Measurements from ENCODE around the gene CDC42EP3.

CDC42EP3 gene

DNA sequence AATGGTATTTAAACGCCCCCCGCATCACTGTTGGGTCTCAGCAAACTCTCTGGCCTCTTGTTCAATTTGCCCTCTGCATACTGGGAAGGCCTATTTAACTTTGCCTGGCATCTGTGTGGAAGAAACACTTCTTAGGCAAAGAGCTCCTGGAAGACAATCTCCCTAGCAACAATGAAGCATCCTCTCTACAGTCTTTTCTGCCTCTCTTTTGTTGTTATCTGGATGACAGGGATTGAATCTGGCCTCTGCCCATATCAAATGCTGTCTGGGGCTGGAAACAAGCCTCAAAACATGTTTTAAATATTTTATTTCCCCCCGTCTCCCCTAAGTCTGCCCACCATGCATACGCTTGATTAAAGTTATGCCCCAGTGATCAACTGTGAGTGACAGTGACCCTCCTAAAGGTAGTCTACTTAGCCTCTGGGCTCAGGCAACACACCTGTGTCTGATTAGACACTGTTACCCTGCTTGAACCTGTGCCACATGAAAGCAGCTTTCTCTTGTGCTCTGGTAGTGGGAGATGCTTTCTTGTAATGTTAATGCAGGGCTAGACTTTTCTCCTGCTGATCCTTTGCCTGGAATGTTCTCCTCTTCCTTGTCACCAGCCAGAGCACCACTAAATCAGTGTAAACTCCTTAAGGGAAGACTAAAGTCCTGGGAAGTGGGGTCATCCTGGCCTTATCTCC lies 34.9 kb downstream of the CDC42EP3 start:
- DNase-seq (ENCODE audit: low read depth), result no peak

DNA sequence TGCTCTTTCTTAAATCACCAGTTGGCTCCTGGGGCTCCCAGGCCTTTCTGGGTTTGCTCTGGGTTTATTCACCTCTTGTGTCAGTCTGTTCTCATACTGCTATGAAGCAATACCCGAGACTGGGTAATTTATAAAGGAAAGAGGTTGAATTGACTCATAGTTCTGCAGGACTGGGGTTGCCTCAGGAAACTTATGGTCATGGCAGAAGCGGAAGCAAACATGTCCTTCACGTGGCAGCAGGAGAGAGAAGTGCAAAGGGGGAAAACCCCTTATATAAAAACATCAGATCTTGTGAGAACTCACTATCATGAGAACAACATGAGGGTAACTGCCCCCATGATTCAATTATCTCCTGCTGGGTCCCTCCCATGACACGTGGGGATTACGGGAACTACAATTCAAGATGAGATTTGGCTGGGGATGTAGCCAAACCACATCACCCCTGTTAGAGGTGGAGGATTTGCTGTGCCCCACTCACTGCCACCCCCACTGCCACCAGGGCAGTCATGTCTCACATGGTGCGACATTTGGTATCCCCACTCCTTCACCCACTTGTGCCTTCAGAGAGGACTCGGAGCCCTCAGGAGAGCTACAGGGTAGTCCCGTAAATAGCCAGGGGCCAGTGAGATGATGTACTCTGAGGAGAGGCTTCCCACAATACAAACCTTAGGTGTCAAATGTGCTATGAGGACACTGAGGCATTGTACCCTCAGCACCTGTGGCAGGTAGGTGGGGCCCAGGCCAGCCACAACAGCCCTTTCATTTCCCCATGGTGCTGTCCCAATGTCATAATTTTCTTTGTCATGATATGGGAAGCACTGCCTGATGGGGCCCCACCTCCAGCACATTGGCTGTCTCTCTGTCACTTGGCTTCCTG lies 35.7 kb downstream of the CDC42EP3 start:
- peak; percentile 63 for DNase-seq (ENCODE audit: low read depth)

DNA sequence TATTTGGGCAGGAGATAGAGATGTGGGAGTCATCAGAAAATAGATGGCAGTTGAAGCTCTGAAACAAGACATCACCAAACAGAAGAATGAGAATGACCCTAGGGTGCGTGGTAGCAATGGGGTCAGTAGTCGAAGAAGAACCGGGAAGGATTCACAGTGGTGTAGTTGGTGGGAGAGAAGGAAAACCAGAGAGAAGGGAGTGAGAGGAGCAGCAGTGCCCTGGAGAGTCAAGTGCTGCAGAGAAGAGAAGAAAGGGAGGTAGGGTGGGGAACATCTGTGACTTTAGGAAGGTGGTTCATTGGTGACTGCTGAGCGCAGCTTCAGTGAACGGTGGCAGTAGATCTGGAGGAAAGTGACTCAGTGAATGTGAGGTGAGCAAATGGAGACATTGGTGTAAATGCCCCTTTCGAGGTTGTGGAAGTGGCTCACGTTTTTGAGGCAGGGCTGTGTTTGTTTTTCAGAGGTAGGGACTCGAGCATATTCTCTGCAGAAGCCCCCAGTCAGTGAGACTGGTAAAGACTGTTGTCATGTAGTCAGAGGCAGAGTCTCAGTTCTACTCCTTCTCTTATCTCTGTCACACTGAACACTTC lies 36.4 kb downstream of the CDC42EP3 start:
- peak; percentile 13 for DNase-seq (ENCODE audit: low read depth)

DNA sequence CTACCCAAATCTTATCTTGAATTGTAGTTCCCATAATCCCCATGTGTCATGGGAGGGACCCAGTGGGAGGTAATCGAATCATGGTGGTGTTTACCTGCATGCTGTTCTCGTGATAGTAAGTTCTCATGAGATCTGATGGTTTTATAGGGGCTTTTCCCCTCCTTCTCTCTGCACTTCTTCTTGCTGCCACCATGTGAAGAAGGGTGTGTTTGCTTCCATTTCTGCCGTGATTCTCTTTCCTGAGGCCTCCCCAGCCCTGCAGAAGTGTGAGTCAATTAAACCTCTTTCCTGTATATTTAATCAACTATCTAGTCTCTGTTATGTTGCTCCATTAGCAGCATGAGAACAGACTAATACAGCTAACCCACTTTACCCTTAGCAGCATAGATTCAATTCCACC lies 37.6 kb downstream of the CDC42EP3 start:
- DNase-seq (ENCODE audit: low read depth), result no peak

DNA sequence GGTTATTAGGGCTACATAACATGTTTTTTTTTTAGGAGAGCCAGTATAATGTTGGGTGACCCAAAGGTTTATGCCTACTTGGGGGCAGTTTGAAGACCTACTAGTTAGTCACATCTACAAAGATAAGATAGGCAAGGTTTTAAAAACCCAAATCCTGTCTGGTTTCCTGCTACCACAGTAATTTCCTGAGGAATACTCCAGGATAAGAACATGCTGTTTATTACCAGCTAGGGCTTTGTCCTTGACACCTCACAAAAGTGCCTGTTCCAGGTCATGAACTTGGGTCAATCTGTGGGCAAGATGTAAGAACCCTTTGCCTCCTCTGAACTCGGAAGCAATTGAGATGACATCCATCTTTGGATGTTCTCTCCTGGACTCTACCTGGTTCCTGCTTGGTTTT lies 38.2 kb downstream of the CDC42EP3 start:
- DNase-seq (ENCODE audit: low read depth), result no peak

DNA sequence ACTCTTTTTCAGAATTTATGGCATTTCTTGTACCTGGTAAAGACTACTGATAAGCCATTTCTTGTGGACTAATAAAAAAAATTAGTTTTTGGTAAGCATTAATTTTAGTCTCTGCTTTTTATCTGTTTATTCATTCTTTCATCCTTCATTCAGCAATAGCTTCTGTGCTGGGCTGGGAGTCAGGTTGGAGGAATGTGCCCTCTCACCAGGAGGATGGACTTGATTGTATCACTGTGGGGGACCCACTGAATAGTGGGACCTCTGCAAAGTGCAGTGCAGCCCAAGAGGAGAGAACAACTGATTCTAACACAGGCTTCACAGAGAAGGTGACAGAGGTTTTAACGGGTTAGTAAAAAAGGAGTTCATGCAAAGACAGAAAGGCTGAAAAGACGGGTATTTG lies 39.1 kb downstream of the CDC42EP3 start:
- no peak for DNase-seq (ENCODE audit: low read depth)

DNA sequence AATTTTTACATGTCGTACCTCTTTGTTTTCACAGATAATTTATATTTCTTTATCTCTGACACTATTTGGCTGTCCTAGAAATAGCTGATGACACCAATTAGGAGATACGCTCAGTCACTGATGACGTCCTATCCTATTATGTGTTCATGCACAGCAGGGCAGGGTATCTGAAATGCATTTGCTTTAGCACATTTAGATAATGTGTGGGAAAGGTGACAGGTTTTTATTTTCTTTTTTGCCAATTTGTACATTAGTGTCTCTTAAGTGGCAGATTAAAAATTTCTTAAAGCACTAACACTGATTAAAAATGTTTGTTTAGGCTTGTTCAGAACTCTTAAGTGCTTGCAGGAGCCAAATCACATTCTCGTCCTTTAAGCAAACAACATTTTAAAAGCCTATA lies 39.7 kb downstream of the CDC42EP3 start:
- no peak for DNase-seq (ENCODE audit: low read depth)

DNA sequence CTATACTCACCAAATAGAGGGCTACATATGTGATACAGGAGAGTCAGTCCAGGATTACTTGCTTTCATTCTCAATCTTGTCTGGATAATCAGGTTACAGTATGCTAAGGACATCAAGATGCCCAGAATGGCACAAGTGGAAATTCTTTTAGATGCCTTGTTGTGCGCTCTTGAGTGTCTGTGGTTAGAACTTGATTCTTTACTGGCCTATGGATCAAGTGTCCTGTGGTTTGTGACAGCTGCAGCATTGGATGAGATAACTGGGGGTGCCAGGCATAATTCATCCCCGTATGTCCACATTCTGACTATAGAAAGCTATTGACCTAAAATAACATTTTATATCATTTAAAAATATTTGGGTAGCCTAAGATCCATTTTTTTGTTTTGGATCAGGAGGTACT lies 40.1 kb downstream of the CDC42EP3 start:
- DNase-seq (ENCODE audit: low read depth), result no peak

DNA sequence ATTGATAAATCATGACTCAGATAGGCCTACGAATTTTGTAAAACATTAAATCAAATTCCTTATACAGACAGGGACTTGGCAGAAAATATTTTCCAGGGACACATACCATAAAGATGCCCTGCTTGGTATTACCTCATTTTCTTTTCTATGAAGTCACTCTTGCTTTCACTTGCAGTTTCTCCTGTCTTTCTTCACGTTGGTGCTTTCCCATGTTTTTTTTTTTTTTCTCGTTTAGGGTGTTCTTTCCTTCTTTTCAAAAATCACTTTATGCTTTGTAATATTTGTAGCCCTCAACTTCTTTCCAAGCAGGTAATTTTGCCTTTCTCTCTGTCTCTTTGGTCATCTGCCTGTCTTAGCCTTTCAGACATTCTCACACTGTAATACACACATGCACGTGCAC lies 40.7 kb downstream of the CDC42EP3 start:
- DNase-seq (ENCODE audit: low read depth), result no peak

DNA sequence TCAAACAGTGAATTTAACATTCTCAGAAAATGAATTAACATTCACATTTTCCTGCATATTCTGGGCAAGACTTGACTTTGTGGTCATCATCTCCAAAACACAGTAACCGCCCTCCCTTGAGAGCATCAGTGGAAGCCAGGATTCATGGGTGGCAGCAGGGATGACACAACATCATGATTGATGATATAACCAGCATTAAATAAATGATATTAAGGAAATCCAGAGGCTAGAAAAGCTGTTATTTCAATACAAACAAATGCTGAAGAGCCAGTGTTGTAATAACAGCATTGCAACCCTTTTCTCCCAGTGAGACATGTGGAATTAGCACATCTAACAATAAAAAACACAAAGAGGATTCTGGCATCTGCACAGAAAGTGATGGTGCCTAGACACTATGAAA lies 41.1 kb downstream of the CDC42EP3 start:
- no peak for DNase-seq (ENCODE audit: low read depth)

DNA sequence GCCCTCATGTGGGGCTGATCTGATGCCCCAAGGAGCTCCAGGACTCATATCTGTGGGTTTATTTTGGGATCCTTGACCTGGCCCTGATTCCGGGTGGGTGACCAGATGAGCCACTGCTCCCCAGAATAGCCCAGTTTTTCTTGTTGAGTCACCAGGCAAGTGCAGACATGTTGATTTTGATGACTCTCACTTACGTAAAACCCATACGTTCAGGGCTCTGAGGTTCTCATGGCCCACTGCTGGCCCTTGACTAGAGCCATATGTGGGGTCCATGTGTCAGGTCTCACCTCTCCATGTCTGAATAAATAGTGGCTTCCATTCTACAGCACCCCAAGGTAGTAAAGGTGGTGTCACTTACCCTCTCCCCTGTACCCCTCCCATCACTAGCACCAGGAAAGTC lies 41.9 kb downstream of the CDC42EP3 start:
- DNase-seq (ENCODE audit: low read depth), result no peak

DNA sequence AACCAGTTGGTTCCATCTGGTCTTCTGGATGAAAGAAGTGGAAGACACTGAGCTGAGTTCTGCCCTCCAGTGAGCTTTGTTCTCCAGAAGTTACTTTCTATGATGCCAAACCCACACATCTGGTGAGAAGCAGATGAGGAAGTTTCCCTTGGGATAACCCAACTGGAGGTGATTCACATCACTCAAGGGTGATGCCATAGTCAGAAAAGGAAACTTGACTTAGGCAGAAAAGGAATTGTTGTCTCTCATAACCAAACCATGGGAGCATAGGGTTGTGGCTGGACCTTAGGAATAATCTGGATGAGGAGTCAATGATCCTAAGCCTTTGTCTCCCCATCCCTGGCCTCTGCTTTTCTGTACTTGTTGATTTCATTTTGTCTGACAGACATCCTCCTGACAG lies 43.7 kb downstream of the CDC42EP3 start:
- no peak for DNase-seq (ENCODE audit: low read depth)

DNA sequence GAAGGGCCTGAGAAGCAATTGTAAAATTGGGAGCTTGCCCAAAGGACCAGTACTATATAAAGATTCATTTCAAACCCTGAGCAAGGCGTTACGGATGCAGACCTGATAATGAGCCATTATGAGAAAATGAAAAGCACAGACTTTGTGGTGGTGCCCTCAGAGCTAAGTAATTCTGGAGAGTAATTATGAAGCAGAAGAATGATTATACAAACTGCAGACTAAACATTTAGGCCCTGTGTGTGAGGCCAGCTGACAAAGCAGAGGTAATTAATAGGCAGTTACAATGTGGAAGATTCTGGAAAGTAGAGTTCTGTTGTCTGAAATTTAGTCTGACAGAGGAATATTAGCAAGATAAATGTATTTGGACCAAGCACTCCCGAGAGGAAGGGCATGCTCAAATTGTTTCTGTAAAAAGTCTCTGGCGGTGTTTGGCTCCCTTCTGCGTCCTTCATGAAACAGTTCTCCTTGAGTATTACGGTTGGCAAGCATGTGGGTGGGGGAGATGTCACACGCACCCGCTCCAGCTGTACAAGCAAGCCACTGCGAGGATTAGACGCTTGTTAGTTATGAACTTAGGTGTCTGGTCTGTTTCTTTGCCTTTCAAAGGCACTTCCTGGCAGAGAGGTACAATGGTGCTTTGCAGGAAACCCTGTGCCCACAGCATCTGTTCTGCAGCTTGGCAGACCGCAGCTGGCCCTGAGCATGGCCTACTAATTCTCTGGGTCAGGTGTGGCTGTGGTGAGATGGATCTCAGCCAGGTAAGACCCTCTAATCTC lies 45.5 kb downstream of the CDC42EP3 start:
- DNase-seq (ENCODE audit: low read depth), result peak; percentile 43

DNA sequence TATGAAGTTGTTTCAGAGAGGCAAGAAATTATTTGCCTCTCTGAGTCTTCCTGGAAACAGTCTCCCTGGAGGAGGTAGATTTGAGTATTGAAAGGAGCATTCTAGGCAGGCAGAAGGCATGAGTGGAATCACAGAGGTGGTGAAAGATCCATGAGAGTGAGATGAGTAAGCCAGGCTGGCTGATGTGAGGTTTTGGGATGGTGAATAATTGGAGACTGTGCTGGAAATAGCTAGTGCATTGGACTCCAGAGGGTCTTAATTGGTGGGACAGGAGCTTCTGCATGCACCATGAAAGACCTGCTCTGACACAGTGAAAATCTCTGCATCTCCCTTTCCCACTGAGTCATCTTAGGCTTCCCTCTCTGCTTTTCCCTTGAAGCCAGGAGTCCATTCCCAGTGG lies 46.3 kb downstream of the CDC42EP3 start:
- DNase-seq (ENCODE audit: low read depth), result no peak

DNA sequence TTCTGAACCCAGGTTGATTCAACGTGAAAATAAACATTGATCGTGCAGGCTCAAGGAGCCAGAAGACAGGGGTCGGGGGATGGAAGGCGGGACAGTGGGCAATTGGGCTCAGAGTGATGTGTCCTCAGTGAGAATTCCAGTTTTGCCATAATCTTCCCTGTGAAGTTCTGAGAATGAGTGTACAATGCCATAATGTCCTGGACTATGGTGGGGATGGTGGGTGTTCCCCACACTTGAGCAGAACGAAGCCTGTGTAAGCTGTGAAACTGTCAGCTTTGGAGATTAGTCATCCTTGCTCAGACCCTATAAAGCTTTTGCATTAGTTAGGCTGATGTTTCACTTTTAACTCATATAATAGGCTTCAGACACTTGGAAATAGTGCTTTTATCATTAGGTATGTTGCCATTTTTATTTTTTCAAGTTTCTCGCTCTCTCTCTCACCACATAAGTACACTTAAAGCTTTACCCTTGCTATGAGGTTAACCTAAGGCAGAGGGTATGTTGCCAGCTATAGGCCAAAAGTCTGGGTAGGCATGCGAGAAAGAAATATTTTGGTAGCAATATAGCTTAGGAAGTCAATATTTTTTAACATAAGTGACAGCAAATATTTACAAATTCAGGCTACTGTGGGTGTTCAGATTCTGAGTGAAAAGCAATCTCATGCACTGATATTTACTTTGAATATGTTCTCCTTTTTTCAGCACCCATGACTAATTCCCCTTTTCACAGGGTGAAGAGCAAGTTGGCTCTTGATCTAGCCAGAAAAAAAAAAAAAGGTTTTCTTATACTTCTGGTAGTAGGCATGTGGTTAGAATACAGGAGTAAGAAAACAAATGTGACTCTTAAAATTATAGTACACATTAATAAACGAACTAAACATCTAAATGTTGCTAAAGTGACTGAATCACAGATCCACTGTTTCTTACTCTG lies 47.2 kb downstream of the CDC42EP3 start:
- DNase-seq (ENCODE audit: low read depth), result peak; percentile 16

DNA sequence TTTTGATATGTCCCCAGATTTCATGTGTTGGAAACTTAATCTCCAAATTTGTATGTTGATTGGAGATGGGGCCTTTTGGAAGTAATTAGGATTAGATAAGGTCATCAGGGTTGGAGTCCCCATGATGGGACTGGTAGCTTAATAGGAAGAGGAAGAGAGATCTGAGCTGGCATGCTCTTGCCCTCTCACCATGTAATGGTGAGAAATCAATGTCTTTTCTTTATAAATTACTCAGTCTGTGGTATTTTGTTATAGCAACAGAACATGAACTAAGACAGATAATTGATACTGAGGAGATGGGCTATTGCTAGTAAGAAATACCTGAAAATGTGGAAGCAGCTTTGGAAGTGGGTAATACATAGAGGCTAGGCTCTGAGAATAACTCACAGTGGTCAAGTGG lies 48.0 kb downstream of the CDC42EP3 start:
- DNase-seq (ENCODE audit: low read depth), result no peak

DNA sequence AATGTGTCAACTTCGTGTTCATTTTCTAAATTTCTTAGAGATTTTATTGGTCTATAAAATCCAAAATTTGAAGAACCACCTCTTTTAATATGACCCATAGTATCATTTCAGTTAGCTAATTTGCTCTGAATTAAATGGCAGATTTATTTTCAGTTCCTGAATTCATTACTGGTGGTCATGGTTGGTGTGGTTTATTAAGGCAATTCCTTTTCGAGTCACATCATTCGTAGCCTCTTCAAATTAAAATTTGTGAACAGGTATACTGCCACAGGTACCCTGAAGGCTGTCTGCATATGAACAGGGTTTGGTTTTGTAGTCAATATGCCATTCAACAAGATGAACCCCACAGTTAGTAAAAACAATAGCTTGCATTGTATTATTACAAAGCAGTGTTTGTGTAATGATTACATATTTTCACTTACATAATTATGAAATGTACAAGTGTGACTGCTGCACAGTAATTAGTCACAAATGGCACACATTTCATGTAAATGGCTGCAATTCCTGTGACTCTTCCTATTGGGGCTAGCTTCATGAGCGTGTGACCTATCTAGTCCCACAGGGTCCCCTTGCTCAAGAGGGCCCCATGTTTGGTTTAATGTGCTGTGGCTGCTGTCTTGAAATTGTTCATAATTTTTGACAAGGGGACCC lies 48.9 kb downstream of the CDC42EP3 start:
- no peak for DNase-seq (ENCODE audit: low read depth)

DNA sequence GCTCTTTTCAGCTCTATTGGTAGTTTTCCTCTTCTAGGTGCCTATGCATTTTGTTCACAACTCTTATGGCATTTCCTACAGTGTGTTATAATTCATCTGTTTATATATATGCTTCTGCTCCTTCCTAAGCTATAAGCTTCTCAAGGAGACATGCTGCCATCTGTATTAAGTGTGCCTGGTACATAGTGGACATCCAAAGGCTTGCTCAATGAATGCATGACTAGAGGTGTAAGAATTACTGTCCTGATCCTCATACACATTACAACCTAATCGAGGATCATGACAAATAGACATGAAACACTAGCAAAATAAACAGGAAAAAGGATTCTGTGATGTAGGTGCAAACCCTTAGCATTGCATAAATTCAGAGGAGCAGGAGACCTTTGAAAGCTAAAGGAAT lies 50.2 kb downstream of the CDC42EP3 start:
- DNase-seq (ENCODE audit: low read depth), result no peak

DNA sequence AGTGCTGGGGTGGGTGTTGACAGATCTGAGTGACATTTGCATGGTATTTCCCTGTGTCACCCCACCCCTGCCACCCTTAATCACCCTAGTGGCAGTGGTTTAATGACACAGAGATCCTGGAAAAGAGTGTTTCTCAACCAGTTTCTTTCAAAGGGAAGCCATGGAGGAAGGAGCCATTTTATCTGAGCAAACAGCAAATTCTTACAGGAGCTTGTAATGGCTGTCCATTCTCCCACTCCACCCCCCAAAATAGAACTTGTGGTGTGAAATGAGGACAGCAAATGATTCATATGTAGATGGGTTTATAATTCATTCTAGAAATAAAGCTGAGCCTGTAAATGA lies 51.5 kb downstream of the CDC42EP3 start:
- no peak for DNase-seq (ENCODE audit: low read depth)

DNA sequence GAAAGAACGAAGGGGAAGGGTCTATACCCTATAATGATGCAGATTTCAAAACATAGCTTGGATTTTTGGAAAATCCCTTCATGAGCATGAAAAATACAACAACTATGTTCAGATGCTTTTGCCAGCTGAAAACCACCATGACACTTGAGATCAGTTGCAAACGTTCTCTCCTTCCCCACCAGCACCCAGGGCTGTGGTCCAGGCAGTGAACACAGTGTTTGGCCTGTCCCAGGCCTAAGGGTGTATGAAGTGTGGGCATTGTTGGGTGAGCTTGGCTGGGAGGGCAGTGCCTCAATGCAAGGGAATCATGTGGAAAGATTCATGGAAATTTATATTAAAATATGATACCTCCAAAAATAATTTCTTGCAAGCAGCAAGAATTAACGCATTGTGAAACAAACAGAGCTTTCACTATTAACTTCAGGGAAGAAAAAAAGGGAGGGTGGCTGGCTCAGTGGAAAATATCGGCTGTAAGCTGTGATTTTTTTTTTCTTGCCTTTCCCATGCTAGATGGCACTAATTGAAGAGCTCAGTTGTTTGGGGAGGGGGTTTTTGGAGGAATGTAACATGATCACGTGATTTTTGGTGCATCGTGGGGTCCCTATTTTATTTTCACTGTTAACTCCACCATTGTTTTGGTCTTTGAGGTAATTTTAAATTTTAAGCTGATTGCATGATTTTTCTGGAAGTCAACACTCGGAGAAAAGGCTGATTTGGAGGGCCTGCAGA lies 52.0 kb downstream of the CDC42EP3 start:
- DNase-seq (ENCODE audit: low read depth), result no peak

Measured in activated T-helper 9 cell treated with anti-CD3 and anti-CD28 coated beads, Interleukin-2, amount 50 U/mL, for 16 hours (primary cell).